ENCODE results near the gene SPATA33.

SPATA33 gene

DNA sequence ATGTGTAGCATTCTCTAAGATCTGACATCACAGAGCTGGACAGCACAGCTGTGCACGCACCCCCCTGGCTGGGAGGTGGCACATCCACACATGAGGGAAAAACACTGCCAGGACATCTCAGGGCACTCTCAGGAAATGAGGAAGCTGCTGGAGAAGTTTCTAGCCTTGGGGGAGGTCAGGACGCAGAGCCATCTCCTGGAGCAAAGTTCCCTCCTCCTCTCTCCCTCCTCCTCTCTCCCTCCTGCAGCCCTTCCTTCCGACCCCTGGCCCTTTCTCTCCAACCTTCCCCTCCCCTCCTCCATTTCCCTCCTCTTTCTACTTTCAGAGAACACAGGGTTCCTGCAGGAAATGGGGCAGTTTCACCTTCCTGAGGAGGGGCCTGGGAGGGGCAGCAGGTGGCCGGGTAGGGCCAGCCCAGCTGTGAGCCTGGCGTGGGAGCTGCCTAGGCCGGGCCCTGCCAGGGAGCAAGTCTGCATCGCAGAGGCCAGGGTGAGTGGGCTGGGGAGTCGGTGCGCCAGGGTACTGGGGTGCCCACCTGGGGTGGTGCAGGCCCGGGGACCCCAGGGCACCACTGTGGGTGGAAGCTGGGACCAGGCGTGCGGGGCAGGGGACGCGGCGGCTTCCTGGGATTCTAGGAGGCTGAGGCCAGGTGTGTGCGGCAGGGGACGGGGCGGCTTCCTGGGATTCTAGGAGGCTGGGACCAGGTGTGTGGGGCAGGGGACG, 44.2 kb upstream of the SPATA33 start, which contains the start of gene DPEP1:
TSS of gene DPEP1 (plus strand) at position 412 of the 723 bp plus-strand sequence. CDS start 16,769 bp downstream, outside the sequence.
- no peaks in the 10 kb centered on the region for H3K36me3 ChIP-seq
- H3K27me3 ChIP-seq: peaks cover 0 to 64% of the 10 kb centered on the region in 2 donors
- TF ChIP-seq, protein P1, sequence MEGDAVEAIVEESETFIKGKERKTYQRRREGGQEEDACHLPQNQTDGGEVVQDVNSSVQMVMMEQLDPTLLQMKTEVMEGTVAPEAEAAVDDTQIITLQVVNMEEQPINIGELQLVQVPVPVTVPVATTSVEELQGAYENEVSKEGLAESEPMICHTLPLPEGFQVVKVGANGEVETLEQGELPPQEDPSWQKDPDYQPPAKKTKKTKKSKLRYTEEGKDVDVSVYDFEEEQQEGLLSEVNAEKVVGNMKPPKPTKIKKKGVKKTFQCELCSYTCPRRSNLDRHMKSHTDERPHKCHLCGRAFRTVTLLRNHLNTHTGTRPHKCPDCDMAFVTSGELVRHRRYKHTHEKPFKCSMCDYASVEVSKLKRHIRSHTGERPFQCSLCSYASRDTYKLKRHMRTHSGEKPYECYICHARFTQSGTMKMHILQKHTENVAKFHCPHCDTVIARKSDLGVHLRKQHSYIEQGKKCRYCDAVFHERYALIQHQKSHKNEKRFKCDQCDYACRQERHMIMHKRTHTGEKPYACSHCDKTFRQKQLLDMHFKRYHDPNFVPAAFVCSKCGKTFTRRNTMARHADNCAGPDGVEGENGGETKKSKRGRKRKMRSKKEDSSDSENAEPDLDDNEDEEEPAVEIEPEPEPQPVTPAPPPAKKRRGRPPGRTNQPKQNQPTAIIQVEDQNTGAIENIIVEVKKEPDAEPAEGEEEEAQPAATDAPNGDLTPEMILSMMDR (IDR thresholded peaks at IDR 0.05): no peak
- H3K4me1 ChIP-seq: no peaks in the 10 kb centered on the region
- no peaks in the 10 kb centered on the region for H3K9me3 ChIP-seq
- no peak within 1 kb of the TSS for H3K27ac ChIP-seq
- no peak within 1 kb of the TSS for H3K4me3 ChIP-seq
- intact Hi-C loops (cut with DNase I; ENCODE audit: low total_unique reads): no loop called here
- no peak for DNase-seq

DNA sequence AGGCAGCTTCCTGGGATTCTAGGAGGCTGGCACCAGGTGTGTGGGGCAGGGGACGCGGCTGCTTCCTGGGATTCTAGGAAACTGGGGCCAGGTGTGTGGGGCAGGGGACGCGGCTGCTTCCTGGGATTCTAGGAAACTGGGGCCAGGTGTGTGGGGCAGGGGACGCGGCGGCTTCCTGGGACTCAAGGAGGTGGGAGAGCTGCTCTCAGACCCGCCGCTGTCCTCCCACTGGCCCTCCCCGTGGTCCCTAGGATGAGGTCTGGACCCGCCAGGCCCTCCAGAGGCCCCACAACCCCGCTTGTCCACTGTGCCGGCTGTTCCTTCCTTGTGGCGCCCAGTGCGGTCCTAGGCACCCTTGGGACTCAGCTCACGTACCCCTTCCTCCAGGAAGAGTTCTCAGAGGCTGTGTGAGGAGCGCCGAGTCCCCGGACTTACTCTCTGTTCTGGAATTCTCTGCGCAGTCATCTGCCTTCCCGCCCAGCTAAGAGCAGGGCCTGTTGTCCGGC, 43.6 kb upstream of the SPATA33 start:
- intact Hi-C loops (cut with DNase I; ENCODE audit: low total_unique reads): no loop called here
- no peak overlapping the region for H3K4me3 ChIP-seq
- H3K4me1 ChIP-seq: no peaks in the 10 kb centered on the region
- DNase-seq: no peak
- no peaks in the 10 kb centered on the region for H3K9me3 ChIP-seq
- TF ChIP-seq, protein P1 (IDR thresholded peaks at IDR 0.05): no peak
- peaks cover 0 to 58% of the 10 kb centered on the region in 2 donors for H3K27me3 ChIP-seq
- H3K36me3 ChIP-seq: no peaks in the 10 kb centered on the region
- H3K27ac ChIP-seq: no peak overlapping the region

DNA sequence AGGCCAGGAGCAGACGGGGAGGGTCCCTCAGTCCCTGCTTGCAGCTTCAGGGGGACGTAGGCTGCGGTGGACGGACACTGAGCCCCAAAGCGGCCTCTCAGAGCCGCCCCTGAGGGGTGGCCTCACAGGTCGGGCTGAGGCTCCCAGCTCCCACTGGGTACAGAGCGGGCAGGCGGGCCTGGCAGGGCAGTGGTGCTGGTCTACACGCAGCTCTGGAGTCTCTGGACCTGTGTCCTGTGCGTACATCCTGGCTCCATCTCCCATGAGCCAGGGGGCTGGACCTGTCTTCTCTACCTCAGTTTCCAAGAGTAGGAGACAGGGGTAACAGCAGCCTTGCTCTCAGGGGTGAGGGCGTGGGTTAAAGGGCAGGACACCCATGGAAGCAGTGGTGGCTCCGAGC, 42.5 kb upstream of the SPATA33 start:
- peaks cover 0 to 59% of the 10 kb centered on the region in 2 donors for H3K27me3 ChIP-seq
- no peak overlapping the region for H3K27ac ChIP-seq
- no peaks in the 10 kb centered on the region for H3K36me3 ChIP-seq
- no peak overlapping the region for H3K4me3 ChIP-seq
- DNase-seq: no peak
- H3K4me1 ChIP-seq: no peaks in the 10 kb centered on the region
- TF ChIP-seq, protein P1 (IDR thresholded peaks at IDR 0.05): no peak
- H3K9me3 ChIP-seq: no peaks in the 10 kb centered on the region
- intact Hi-C loops (cut with DNase I; ENCODE audit: low total_unique reads): no loop called here

DNA sequence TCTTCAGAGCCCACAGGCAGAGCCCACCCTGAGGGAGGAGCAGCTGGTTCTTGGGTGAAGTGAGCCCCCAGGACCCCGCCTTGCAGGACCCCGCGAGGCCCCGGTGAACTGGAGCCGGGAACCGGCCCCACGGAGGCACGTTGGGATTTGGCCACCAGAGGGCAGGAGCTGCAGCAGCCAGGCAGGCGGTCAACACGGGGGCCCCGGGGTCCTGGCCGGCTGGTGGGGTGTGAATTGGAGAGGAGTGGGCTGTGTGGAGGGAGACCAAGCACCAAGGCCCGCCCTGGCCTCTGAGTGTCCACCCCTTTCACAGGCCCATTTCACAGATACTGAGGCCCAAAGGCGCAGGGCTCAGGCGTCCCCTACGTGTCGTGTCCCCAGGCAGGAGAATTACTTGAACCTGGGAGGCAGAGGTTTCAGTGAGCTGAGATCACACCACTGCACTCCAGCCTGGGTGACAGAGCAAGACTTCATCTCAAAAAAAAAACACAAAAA, 42.0 kb upstream of the SPATA33 start:
- Histone ChIP-seq H3K27ac (no peak overlapping the region), H3K27me3 (peaks cover 0 to 64% of the 10 kb centered on the region in 2 donors), H3K36me3 (no peaks in the 10 kb centered on the region), H3K4me1 (no peaks in the 10 kb centered on the region), H3K9me3 (no peaks in the 10 kb centered on the region), H3K4me3 (no peak overlapping the region)
- no peak for DNase-seq
- TF ChIP-seq, protein P1 (IDR thresholded peaks at IDR 0.05): no peak
- intact Hi-C loops (cut with DNase I; ENCODE audit: low total_unique reads): no loop called here

DNA sequence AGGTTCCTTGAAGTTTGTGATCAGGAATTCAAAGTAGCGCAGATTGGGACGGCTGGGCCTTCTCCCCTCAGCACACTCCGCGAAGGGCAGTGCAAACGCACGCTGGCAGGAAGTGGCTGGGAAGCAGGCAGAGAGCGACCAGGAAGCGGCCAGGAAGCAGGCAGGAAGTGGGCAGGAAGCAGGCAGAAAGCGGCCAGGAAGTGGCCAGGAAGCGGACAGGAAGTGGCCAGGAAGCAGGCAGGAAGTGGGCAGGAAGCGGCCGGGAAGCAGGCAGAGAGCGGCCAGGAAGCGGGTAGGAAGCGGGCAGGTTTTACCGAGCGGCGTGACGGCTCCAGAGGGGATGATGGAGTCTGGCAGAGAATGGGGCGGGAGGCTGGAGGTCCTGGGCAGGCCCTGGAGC, 41.0 kb upstream of the SPATA33 start:
- peaks cover 0 to 72% of the 10 kb centered on the region in 2 donors for H3K27me3 ChIP-seq
- H3K4me1 ChIP-seq: no peaks in the 10 kb centered on the region
- no peak overlapping the region for H3K4me3 ChIP-seq
- no peaks in the 10 kb centered on the region for H3K9me3 ChIP-seq
- intact Hi-C loops (cut with DNase I; ENCODE audit: low total_unique reads): no loop called here
- H3K36me3 ChIP-seq: no peaks in the 10 kb centered on the region
- TF ChIP-seq, protein P1 (IDR thresholded peaks at IDR 0.05): no peak
- no peak for DNase-seq
- no peak overlapping the region for H3K27ac ChIP-seq

All from tibial artery (tissue), 4 donors.